G401 (cell line): Measurements from ENCODE around the gene PDE3A. TPM values are rescaled to one million over a fixed set of nuclear protein-coding genes. Genes with fewer than 3 reads are reported as not detected.
A peak's percentile ranks its signal among the peaks of the same experiment; 100 is the strongest.

ENCODE experiments used
- DNase-seq: peaks from one replicate; pipeline ENCODE4 v3.0.0-alpha.2; 2015; ENCODE audit warnings: low spot score
- in situ Hi-C: cut with HindIII; loops from 2 replicates; pipeline ENCODE4 v1.10.0; 2016; ENCODE audit warnings: low sequenced_read_pairs, mixed read lengths
- total RNA-seq: library from RNA; depleted of rRNA; stranded (reverse); fragments of >200 nt; shearing (Covaris generic); gene quantifications from 2 replicates; pipeline ENCODE4 v1.2.3, GENCODE V29; 2014

PDE3A gene
- total RNA-seq, 1 experiment from 2014 or later = not detected

DNA sequence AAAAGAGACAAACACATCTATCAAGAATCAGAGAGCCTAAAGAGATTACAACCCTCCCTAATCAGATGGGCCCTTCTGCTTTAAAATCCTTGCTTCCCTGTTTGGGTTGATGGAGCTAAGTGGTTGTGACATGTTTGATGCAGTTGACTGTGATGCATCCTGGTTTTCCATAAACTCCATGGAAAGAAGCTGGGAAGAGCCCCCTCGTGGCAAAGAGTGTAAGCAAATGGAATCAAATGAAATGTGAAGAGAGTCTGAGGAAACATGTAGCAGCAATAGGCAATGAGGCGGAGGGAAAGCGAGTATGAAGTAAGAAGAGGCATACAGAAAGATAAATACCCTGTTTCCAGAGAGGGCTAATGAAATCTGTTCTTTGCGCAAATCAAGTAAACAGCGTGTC, 256.4 kb downstream of the PDE3A start:
- no peak for DNase-seq
- in situ Hi-C loops = no loop called here

GRCh38 chr12:20625531-20625930, 257.2 kb downstream of the PDE3A start:
- in situ Hi-C loops = no loop called here
- DNase-seq = no peak

- in situ Hi-C loops = no loop called here
These were observed 258.8 kb downstream of the PDE3A start for GRCh38 chr12:20627001-20627588.

DNA sequence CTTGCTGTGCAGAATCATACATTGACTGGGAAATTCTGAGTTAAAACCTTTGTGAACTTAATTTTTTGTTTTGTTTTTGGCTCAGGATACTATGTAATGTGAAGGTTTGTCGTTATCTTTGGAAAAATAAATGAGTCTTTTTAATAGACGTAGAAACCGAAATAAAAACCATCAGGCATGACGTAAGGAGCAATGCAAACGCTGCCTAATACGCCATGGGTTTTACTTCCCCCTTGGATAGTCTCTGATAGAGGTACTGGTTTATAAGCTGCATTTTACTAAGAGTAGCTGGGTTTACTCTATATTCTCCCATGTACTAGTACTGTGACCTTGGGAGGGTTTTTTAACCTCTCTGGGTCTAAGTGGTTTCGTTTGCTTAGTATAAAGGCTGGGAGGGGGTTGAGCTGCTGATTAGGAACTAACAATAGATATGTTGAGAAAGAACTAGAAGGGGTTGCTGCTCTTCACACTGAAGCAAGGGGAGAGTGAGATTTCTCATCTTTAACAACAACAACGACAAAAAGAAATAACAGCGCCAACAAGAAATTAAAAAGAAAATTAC, 260.0 kb downstream of the PDE3A start:
- DNase-seq = no peak
- in situ Hi-C loops = no loop called here

More at GRCh38 chr12:20627001-20627588, 258.8 kb downstream of the PDE3A start:
- DNase-seq = no peak

GRCh38 chr12:20628999-20629398, 260.7 kb downstream of the PDE3A start:
- no peak for DNase-seq
- in situ Hi-C loops = no loop called here

DNA sequence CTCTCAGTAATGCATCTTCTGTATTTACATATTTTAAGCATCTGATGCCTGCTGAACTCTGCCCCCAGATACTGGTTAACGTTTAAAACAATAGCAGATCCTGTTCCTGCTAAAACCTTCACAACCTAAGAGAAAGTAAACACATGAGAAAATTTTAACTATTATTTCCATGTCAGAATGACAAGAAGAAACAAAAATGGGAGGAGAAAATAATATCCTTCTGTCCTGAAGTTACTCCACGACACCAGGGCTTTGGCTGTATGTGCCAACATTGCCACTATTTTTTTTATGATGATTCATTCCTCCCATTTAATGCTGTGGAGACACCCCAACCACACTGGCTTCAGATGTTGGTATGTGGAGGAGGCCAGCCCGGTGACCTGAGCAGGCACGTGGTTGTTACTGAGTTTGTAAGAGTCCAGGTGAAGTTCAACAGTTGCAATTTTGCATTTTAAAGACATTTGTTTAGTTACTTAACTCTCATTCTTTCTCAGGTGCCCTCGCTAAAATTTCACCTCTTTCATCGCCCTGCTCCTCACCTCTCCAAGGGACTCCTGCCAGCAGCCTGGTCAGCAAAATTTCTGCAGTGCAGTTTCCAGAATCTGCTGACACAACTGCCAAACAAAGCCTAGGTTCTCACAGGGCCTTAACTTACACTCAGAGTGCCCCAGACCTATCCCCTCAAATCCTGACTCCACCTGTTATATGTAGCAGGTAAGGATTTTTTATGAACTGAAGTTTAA, 261.2 kb downstream of the PDE3A start:
- in situ Hi-C loops = no loop called here
- DNase-seq = no peak

DNA sequence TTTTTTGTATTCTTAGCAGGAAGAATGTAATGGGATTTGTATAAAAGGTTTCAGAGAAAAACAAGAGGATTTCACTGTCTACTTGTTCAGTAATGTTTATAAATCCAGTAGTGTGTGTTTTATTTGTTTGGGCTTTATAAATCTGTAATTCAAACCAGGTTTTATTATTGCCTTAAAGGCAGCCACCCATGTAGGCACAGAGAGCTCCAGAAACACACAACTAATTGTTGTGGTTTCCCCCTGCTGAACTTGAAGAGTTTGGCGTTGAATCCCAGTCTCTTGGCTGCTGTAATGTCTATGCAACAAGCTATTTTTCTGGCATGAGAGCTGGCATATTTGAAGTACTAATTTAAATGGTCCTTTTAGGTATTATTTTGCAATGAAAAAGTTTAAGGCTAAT, 263.4 kb downstream of the PDE3A start:
- in situ Hi-C loops = no loop called here

DNA sequence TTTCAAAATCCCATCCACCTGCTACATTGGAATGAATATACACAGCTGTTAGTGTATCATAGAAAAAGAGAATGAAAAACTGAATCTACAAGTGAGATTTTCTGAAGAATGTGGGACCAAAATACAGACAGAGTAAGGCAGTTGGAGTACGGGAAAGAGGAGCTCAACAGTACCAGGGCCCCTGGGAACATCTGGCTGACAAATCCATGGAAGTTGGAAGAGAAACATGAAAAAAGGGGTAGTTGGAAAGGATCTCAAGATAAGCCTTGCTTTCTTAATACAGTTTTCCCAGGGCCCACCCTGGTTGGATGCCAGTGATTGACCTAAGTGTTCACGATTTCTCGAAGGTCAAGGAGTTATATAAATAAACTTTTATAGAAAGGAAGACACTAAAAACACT, 272.8 kb downstream of the PDE3A start:
- DNase-seq = no peak
- in situ Hi-C loops = no loop called here

More for the DNA sequence above, 263.4 kb downstream of the PDE3A start:
- DNase-seq = no peak

DNA sequence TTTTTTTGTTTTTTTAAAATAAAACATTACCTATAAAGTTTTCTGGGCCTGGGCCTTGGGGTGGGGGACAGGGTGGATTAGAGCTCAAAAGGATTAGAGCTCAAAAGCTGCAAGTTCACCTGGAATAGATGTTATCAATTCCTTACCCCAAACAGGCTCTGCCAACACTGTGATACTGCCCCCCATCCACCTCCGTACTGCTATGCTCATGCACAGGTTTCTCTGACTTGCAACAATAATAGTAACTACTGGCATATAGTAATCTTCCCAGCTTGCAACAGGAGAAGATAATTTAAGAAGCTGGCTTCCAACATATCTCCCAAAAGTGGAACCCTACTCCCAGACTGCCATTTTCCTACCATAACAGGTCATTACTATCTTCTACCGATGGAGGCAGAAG, 275.5 kb downstream of the PDE3A start:
- in situ Hi-C loops = no loop called here
- no peak for DNase-seq

- peak; percentile 25 for DNase-seq
- in situ Hi-C loops = no loop called here
These were observed 278.0 kb downstream of the PDE3A start for GRCh38 chr12:20646239-20646827.

GRCh38 chr12:20653871-20654270, 285.5 kb downstream of the PDE3A start:
- in situ Hi-C loops = no loop called here
- DNase-seq = no peak

- in situ Hi-C loops = no loop called here
- DNase-seq = no peak
These were observed 288.3 kb downstream of the PDE3A start for GRCh38 chr12:20656600-20656999.

DNA sequence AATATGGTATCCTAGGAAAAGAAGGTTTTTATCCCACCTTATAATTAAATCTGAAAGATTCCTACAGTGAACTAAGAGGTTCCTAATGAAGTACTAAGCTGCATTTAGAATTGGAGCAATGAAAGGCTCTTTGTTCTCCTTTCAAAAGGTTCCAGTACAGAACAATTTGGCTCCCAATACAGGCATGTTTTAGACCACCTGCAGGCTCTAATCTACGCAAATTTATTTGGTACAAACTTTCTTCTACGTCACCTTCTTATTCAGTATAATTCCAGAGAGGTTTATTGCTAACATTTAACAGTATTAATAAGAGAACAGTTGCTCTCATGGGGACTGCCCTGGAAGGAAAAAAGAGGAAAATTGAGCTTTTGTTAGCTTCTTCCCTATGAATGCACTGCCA, 289.2 kb downstream of the PDE3A start:
- in situ Hi-C loops = no loop called here
- DNase-seq = no peak

DNA sequence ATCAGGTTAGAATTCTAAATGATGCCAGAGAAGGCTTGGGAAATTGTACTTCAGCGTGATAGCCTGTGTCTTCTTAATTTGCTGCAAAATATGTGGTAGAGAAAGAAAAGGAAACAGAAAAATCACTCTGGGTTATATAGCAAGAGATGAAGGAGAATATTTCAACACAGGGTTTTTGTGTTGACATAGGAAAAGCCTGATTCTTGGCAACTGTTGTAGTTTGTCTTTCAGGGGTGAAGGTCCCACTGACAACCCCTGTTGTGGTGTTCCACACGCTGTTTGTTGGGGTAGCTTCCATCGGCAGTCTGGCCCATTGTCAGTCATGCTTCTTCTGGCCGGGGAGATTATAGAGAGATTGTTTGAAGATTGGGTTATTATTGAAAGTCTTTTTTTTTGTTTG, 313.0 kb downstream of the PDE3A start:
- in situ Hi-C loops = no loop called here
- DNase-seq = no peak

DNA sequence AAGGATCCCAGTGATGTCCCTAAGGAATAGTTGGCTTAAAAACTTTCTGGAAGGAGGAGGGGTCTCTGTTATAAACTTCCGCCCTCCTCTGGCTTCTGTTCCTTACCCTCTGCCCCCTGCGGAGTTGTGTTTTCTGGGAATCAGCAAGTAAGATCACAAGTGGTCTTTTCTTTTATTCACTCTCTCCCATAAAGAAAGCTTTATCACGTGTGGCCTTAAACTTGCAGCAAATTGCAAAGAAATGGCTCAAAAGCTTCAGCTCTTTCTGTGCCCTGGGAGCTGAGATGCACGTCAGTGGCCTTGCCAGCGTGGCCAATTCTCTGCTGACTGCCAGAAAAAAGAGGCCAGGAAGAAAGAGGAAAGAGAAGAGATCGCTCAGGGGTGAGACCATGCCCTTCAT, 326.9 kb downstream of the PDE3A start, which contains the start of gene SLCO1C1:
SLCO1C1 (plus strand) TSS at position 101 of the 400 bp plus-strand sequence. CDS start 4,245 bp downstream, outside the sequence.
- no peak for DNase-seq
- in situ Hi-C loops = no loop called here

- in situ Hi-C loops = no loop called here
- peak; percentile 6 for DNase-seq
These were observed 328.0 kb downstream of the PDE3A start for GRCh38 chr12:20696181-20696905.

GRCh38 chr12:20701106-20701505, 332.8 kb downstream of the PDE3A start:
- DNase-seq = no peak
- in situ Hi-C loops = no loop called here

- in situ Hi-C loops = no loop called here
- DNase-seq = no peak
These were observed 336.5 kb downstream of the PDE3A start for GRCh38 chr12:20704860-20705259.

DNA sequence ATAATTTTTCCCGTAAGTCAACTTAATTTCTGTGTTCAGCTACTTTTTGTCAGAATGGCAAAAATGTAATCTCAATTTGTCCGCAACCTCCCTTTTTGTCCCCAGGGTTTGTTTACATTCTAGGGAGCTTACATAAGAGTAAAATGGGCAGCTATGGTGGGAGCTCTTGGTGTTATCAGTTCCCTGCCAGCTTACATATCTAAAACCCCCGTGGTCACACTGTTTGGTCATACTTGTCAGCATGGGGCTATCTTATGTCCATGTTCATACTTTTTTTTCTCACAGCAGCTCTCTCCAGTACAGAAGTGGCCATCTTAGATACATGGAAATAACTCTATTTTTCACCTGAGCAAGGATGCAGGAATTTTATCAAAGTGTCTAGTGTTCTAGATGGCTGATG, 343.5 kb downstream of the PDE3A start:
- in situ Hi-C loops = no loop called here
- DNase-seq = no peak

GRCh38 chr12:20716037-20716436, 347.7 kb downstream of the PDE3A start:
- in situ Hi-C loops = no loop called here
- no peak for DNase-seq
